ENCODE data around the gene DGKE.

DNA sequence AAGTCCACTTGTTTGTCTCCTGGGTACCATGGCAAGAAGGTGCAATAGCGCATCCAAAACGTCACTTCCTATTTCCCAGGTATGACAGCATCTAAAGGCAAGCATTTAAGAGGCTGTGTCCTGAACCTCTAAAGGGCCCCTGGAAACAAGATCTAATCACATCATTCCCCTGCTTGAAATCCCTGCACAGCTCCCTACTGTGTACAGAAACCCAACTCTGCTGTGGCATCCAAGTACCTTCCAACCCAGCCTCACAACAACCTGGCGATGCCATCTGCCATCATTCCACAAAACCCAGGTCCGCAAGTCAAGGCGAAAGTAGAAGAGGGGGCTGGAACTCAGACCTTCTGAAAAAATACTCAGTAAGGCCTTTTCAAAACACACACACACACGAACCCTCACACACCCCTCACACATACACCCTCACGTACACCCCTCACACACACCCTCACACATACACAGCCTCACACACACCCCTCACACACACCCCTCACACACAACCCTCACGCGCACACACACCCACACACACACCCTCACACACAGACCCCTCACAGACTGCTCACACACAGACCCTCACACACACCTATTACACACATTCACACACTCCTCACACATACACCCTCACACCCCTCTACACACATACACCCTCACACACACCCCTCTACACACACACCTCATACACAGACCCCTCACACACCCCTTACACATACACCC is 24.7 kb upstream of the DGKE start:
- TF ChIP-seq, protein P1, sequence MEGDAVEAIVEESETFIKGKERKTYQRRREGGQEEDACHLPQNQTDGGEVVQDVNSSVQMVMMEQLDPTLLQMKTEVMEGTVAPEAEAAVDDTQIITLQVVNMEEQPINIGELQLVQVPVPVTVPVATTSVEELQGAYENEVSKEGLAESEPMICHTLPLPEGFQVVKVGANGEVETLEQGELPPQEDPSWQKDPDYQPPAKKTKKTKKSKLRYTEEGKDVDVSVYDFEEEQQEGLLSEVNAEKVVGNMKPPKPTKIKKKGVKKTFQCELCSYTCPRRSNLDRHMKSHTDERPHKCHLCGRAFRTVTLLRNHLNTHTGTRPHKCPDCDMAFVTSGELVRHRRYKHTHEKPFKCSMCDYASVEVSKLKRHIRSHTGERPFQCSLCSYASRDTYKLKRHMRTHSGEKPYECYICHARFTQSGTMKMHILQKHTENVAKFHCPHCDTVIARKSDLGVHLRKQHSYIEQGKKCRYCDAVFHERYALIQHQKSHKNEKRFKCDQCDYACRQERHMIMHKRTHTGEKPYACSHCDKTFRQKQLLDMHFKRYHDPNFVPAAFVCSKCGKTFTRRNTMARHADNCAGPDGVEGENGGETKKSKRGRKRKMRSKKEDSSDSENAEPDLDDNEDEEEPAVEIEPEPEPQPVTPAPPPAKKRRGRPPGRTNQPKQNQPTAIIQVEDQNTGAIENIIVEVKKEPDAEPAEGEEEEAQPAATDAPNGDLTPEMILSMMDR (IDR thresholded peaks at IDR 0.05; ENCODE audit: poor library complexity) = no peak
- no peak for TF ChIP-seq EZH2phosphoT487 (IDR thresholded peaks at IDR 0.05; ENCODE audit: low read depth, severe bottlenecking, unreplicated experiment)
